ENCODE data around the gene NFIX. TPM values are rescaled to one million over a fixed set of nuclear protein-coding genes. Genes with fewer than 3 reads are reported as not detected.

Gene NFIX
- total and polyA plus RNA-seq, 9 of the 15 experiments (the other 6 are each of a cell fraction or from before 2014, with no cell fraction given): 0.28 to 26.8 (median 5.4) TPM

- no peak for TF ChIP-seq ZNF398 (CRISPR knock-in tag; IDR thresholded peaks at IDR 0.05)
- no peak for TF ChIP-seq SFPQ (IDR thresholded peaks at IDR 0.05; ENCODE audit: low read depth, low read length)
- TF ChIP-seq ZNF224 (CRISPR knock-in tag; IDR thresholded peaks at IDR 0.05): no peak
- TF ChIP-seq FOXM1 (IDR thresholded peaks at IDR 0.05; ENCODE audit: low read depth): no peak
- no peak for TF ChIP-seq FOXM1 (CRISPR knock-in tag; IDR thresholded peaks at IDR 0.05; ENCODE audit: low read depth)
- no peak for TF ChIP-seq SP1 (CRISPR knock-in tag; IDR thresholded peaks at IDR 0.05)
- peak; percentile 69; the same call in 1 of the 2 replicates for TF ChIP-seq BRD4 (IDR thresholded peaks at IDR 0.05)
- no peak for TF ChIP-seq CBX2 (IDR thresholded peaks at IDR 0.05; ENCODE audit: insufficient read depth, low read length, poor library complexity, severe bottlenecking)
- TF ChIP-seq LEF1 (IDR thresholded peaks at IDR 0.05): peak; percentile 67
- TF ChIP-seq POLR2G (IDR thresholded peaks at IDR 0.05; ENCODE audit: low read depth, low read length): peak; percentile 67
- TF ChIP-seq PRDM10 (IDR thresholded peaks at IDR 0.05; ENCODE audit: partially characterized antibody): no peak
- no peak for TF ChIP-seq NR4A1 (CRISPR knock-in tag; IDR thresholded peaks at IDR 0.05)
- TF ChIP-seq NR4A1 (tag; IDR thresholded peaks at IDR 0.05): no peak
- TF ChIP-seq ZNF766 (CRISPR knock-in tag; conservative IDR thresholded peaks at IDR 0.05): no peak
Observed at GRCh38 chr19:13118424-13119193, 123.3 kb downstream of the NFIX start (continued).
